T47D (cell line): Measurements from ENCODE around the gene CASTOR2.

Experiments used
- DNase-seq, 2 experiments: peaks; one replicate each; pipeline versions ENCODE4 v3.0.0 to v3.0.0-alpha.2; 2011 to 2012; ENCODE audit warnings: low read depth in 1 of 2, low spot score in 1 of 2
- JUND ChIP-seq: IDR thresholded peaks from 2 replicates; pipeline ENCODE4 v1.6.1; 2012; ENCODE audit warnings: low read depth
- in situ Hi-C: cut with HindIII; loops from 2 replicates; pipeline ENCODE4 v1.10.0; 2016; ENCODE audit warnings: low sequenced_read_pairs, low pct_unique_long_range_greater_than_20kb

CASTOR2 gene

DNA sequence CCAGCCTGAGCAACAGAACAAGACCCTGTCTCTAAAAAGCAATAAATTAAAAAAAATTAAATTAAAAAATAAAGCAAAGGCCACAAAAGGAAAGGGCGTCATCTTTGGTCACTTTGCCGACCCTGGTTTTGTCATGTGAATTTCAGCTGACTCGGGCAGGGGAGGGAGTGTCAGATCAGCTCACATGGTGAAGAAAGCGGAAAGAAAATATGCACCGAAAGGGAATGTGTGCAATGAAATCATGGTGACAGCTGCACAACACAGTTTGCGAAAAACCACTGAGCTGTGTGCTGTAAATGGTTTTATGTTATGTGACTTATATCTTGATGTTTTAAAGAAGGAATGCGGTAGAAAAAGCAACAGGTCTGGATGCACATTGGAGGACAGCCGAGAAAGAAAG is 69.3 kb downstream of the CASTOR2 start:
- DNase-seq: no peak
- TF ChIP-seq JUND: no peak
- in situ Hi-C loops: no loop called here

DNA sequence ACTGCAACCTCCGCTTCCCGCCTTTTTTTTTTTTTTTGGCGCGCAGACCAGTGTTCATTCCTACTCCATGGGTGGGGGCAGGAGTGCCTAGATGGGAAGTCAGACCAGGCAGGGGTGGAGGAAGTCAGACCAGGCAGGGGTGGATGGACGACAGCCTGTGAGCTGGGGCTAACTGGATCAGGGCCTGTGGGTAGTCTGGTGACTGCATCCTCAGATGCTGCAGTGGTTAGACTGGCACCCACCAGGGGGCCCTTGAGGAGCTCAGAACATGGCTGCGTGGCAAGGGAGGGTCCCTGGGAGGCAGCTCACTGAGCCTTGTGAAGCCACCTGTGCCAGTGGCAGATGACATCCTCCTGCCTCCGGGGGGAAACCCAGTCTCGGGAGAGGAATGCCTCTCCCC is 74.0 kb downstream of the CASTOR2 start:
- TF ChIP-seq JUND: no peak
- in situ Hi-C loops: no loop called here
- no peak for DNase-seq

DNA sequence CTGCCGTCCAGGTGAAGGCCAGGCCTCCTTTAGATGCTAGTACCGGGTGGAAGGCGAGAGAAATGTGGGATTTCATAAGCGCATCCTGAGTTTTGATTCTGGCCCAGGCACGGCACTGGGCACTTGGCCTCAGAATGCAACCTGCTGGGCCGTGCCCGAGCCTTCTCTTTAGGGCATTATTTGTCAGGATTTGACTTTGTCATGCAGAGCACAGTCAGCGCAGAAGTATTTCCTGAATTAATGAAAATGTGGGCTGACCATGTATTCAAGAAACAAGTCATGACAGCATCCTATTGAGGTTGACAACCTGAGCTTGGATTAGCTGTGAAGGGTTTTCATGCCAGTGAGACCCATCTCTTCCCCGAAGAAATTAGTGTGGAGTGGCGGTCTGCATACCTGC is 74.7 kb downstream of the CASTOR2 start:
- in situ Hi-C loops: no loop called here
- TF ChIP-seq JUND: no peak
- DNase-seq: no peak

DNA sequence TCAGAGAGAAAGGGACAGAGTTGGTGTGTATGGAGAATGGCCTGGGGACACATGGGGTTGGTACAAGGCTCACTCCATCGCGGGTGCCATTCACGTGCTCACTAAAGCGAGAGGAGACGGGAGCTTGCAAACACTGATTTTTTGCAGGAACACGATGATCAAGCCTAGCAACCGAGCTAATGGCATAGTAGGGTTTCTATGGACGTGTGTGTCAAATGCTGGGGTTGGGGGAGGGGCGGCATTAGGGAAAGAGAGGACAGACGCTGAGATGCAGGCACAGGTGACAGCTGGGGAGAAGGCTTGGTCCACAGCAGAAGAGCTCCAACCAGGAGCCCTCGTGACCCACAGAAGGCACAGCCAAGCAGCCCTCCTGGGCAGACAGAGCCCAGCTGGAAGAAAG is 75.2 kb downstream of the CASTOR2 start:
- no peak for TF ChIP-seq JUND
- DNase-seq: no peak
- in situ Hi-C loops: no loop called here

DNA sequence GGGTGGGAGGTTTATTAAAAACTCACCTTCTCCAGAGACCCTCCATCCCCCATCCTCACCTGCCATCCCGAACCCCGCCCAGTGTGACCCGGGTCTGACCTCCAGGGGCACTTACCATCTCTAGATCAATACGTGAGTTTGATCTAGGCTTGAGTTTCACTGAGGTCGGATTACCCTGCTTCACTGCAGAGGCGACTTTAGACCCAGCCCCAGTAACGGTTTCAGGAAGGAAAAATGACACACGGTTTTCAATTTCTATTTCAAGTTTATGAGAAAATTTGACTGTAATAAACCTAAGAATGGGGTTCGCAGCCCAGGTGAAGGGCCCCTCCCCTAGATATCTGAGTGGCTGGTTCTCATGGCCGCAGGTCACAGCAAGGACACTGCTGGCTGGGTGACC is 76.0 kb downstream of the CASTOR2 start:
- in situ Hi-C loops: no loop called here
- no peak for DNase-seq
- TF ChIP-seq JUND: no peak

DNA sequence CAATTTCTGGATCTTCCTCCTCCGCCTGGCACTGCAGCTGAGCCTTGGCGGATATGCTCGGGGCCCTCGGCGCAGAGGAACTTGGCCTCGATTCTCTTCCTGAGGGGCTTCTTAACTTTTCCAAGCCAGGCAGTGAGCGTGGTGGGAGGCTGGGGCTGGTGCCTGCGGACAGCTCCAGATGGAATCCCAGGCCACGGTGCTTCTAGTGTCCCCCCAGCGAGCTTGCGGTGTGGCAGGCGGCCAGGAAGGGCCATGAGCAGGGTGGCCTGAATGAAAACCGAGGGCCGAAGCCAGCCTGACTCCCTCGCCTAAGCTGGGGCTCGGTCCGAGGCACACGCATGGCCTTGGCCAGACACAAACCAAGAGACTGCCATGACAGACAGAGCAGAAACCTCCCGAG is 77.8 kb downstream of the CASTOR2 start:
- TF ChIP-seq JUND: no peak
- in situ Hi-C loops: no loop called here
- DNase-seq: no peak

DNA sequence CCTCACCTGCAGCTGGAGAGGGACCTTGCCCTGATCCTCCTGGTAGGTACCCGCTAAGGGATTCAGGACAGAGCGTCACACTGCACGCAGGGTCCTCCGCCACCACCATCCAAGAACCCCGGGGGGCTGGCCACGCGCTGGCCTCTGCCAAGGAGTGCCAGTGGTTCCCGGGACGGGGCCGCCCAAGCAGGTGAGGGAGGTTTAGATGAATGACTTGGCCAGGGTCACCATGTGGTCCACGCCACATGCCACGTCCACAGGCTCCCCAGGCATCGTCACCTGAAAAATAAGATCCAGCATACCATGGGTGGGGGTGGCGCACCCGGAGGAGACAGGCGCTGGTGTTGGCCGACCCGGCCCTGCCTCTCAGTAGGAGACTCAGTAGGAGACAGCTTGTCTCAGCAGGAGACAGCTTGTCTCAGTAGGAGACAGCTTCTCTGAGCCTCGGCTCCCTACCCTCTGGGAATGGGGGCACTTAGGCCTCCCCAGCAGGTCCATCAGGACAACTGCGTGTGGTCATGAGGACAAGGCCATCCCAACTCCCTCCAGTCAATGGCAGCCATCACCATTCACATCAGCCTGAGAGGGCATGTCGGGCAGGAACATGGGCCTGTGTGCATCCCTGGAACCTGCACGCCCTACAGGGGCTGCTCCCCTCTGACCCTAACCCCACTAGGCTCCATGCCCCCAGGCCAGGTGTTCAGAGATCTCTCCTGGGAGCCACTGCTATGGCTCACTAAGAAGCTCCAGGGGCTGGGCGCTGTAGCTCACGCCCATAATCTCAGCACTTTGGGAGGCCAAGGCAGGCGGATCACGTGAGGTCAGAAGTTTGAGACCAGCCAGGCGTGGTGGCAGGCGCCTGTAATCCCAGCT is 78.6 kb downstream of the CASTOR2 start:
- DNase-seq: no peak
- TF ChIP-seq JUND: no peak
- in situ Hi-C loops: no loop called here

DNA sequence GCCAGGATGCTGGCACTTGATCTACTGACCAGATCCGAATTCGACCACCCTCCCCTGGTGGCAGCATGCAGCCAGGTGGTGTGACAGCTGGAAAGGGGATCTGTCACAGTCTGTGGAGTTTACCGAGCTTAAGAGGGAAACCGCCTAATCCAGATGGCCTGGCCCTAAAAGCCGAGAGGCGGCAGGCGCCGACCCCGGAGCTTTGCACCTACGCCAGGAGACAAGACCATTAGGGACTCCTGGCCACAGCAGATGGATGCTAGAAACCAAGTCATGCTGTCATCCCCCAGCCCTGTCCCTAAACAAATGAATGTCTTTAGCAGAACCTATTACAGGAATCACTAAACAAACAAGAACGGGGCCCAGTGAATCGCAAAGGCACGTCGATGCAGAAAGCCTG is 81.4 kb downstream of the CASTOR2 start:
- in situ Hi-C loops: no loop called here
- TF ChIP-seq JUND: no peak
- DNase-seq: no peak

DNA sequence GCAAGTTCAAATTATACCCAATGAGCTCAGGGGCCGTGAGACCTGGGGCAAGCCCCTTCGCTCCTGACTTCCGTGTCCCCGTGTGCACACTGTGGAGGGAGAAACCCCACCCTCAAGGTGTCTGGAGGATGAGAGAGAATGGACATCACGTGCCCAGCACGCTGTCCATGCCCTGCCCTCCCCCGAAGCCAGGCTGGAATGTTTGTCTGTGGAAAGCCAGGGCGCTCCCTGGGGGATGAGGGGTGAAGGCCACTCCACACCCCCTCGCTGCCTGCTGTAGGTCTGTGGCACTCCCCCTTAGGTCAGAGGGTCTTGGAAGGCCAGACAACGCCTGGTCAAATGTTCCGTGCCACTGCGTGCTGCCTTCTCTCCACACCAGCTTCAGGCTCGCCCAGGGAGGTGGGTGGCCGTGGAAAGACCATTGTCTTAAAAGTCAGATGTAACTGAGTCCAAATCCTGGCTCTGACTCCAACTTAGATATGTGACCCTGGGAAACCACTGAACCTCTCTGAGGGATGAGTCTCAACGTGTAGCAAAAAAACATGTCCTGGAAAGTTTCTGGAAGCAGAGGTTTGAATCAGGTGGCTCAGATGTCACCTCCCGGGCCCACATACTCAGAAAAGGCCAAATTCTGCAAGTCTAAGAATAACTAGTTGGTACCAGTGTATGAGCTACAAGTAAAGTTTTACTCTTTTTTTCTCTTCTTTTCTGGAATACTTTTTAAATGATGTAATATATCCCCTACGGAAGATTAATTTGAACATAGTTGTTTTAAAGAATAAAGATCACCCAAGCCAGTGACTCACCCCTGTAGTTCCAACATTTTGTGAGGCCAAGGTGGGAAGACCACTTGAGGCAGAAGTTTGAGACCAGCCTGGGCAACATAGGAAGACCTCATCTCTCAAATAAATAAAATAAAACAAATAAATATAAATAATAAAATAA is 84.2 kb downstream of the CASTOR2 start:
- in situ Hi-C loops: no loop called here
- no peak for TF ChIP-seq JUND
- no peak for DNase-seq

DNA sequence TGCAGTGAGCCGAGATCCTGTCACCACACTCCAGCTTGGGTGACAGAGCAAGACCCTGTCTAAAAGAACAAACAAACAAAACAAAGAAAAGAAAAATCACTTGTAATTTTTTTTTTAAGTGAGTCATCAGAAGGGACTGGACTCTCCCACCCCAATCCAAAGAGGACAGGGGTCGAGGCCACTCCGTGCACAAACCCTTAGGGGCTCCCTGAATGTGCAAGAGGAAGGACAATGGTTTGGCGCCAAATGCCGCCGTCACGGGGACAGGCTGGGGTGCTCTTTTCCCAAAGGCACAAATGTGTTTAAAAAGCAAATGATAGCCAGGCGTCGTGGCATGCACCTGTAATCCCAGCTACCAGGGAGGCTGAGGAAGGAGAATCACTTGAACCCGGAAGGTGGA is 85.3 kb downstream of the CASTOR2 start:
- no peak for TF ChIP-seq JUND
- no peak for DNase-seq
- in situ Hi-C loops: no loop called here

DNA sequence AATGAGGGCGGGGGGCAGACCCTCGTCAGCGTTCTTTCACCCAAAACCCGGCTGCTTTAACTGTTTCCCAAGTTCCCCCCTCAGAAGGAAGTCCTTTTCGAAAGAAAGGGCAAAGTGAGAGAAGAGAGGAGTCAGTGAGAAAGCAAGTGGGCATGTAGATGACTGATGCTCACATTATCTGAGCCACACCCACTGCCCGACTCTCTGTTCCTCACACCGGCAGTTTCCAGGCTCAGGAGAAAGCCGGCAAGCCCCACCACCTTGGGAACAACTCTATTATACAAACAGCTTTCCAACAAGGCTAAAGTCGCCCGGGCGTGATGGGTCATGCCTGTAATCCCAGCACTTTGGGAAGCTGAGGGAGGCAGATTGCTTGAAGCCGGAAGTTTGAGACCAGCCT is 86.0 kb downstream of the CASTOR2 start:
- in situ Hi-C loops: no loop called here
- DNase-seq: no peak
- no peak for TF ChIP-seq JUND

DNA sequence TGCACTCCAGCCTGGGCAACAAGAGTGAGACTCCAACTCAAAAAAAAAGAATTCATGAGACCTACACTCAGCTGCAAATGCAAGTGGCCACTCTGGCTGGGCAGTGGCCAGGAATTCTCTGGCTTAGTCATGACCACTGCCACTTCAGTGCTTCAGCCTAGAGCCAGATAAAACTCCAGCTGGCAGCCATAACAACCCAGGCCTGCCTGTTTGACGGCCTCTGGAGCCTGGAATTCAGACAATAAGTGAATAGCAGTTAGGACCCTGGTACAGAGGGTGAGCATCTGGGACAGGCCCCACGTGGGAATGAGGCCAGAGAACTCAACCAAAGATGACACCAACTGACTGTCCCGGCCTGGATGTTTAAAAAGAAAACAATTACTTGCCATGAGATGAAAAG is 90.2 kb downstream of the CASTOR2 start:
- no peak for TF ChIP-seq JUND
- no peak for DNase-seq
- in situ Hi-C loops: no loop called here

DNA sequence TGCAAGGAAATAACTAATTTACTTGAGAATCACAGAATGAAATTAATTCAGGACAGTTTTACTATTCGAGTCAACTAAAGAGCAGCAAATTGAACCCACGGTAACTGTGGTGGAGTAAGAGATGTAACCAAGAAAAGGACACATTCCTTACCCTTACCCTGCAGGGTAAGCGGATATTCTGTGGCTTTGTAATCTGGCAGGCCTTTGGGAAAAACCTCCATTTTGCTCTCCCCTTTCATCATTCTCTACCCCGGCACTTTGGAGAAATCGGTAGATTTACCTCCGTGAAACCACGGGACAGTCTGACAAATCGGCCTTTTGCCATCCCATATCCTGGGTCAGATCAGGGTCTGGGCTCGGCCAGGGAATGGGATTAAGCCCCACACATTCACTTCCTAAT is 90.7 kb downstream of the CASTOR2 start:
- DNase-seq: no peak
- TF ChIP-seq JUND: no peak
- in situ Hi-C loops: no loop called here
